GM19240 (cell line): ENCODE data around the gene SCO2.
"Not testable (repeated sequence)": the region's sequence is repeated elsewhere in the genome, so short reads cannot be mapped to it uniquely, and the experiment has no call there.

ENCODE experiments used
- DNase-seq: peaks from one replicate; pipeline ENCODE4 v3.0.0; 2011; ENCODE audit warnings: low spot score; ENCODE audit not compliant: insufficient read length

Gene SCO2

GRCh38 chr22:50521710-50522109, 3.7 kb downstream of the SCO2 start:
- DNase-seq = no peak

GRCh38 chr22:50520826-50521453, 4.5 kb downstream of the SCO2 start:
- no peak for DNase-seq

DNA sequence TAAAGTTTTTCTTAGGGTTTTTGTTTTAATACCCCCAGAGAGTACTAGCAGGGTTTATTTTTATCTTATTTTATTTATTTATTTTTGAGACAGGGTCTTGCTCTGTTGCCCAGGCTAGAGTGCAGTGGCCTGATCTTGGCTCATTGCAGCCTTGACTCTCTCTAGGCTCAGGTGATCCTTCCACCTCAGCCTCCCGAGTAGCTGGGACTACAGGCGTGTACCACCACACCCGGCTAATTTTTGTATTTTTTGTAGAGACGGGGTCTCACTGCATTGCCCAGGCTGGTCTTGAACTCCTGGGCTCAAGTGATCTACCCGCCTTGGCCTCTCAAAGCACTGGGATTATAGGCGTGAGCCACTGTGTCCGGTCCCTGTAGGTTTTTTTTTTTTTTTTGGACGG, 5.2 kb downstream of the SCO2 start:
- DNase-seq = not testable (repeated sequence)

DNA sequence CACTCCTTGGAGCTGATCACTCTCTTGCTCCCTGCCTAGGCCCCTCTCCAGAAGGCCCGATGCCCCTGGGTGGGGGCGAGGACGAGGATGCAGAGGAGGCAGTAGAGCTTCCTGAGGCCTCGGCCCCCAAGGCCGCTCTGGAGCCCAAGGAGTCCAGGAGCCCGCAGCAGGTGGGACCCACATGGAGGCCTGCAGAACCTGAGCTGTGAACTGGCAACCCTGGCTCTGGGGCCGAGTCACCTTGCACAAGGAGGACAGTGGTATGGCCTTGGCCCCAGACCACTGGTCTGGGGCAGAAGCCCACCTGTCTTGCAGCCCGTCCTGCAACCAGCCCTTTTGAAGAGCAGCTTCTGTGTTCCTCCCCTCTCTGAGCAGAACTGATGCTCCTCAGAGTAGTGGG, 6.2 kb downstream of the SCO2 start:
- DNase-seq = no peak

DNA sequence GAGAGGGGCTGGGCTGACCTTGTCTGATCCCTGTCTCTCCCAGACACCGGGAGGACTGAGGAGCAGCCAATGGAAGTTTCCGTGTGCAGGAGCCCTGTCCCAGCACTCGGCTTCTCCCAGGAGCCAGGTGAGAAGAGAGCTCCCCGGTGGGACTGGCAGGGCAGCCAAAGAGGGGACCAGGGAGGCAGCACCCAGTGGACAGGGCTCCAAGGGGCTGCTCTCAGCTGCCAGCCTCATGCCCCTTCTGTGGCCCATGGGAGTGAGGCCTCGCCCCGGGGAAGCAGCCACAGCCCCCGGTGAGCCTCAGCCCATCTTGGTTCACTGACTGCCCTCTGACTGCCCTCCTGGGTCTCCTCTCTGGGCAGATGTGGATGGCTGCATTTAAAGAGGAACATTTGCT, 6.8 kb downstream of the SCO2 start:
- DNase-seq = no peak

DNA sequence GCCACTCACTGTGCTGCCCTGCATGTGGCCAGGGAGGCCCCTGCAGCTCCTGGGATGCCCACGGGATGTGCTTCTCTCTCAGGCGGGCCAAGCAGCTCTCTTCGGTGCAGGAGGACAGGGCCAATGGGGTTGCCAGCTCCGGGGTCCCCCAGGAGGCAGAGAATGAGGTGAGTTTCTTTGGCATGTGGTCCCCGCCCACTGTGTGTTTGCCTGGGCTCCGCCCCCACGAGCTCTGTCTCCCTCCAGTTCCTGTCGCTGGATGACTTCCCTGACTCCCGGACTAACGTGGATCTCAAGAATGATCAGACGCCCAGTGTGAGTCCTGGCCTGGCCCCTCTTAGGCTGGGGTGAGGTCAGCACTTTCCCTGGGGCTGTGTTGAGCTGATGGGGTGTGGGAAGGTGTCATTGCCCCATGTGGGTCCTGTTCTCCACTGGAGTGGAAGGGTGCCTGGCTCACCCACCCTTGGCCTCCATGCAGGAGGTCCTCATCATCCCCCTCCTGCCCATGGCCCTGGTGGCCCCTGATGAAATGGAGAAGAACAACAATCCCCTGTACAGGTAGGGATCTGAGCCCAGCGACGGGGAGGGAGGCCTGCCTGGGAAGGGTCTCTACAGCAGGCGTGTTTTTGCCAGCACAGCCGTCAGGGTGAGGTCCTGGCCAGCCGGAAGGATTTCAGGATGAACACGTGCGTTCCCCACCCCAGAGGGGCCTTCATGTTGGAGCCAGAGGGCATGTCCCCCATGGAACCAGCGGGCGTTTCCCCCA, 7.7 kb downstream of the SCO2 start:
- no peak for DNase-seq

- DNase-seq = no peak
Measured at GRCh38 chr22:50516891-50517290, 8.5 kb downstream of the SCO2 start.

- no peak for DNase-seq
Measured at GRCh38 chr22:50516068-50516467, 9.3 kb downstream of the SCO2 start.

GRCh38 chr22:50513175-50513574, 12.2 kb downstream of the SCO2 start:
- DNase-seq = no peak

- no peak for DNase-seq
Measured at GRCh38 chr22:50508897-50509296, 16.5 kb downstream of the SCO2 start.

DNA sequence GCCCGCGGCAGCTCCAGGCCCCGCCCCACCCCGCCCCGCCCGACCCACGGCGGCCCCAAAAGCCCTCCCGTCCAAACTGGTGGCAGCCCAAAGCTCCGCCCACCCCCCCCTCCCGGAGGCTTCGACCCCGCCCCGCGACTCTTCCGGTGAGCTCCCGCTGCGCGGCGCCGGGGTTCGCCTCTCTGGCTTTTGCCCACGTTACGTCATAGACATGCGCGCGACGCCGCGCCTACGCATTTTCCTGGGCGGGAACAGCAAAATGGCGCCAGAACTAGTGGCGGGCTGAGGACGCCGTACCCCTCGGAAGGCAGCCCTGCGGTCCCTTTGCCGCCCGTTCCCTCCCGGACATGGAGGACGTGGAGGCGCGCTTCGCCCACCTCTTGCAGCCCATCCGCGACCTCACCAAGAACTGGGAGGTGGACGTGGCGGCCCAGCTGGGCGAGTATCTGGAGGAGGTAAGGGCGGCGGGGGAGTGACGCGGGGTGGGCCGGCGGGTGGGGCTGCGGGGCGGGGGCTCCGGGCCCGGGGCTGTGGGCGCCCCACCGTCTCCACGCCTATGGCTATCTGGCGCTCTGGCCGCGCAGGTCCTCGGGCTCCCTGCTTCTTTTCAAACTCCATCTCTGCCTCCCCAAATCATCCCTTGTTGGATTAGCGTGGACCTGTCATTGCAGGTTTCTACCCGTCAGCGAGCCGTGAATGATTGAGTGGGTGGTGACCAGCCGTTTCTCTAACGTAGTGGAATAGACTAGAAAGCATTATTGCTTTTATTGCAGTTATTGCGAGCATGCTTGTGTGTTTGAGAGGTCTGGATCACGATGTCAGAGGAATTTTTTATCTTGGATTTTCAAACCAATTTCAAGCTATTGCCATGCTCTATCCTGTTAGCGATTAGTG, 17.2 kb downstream of the SCO2 start, which contains the start of gene NCAPH2:
Gene NCAPH2, plus strand, starts transcription at position 234 of the 894 bp plus-strand sequence. Its CDS starts 114 bp downstream, at position 348.
- DNase-seq = peak; percentile 99

- DNase-seq = peak; percentile 98
Measured at GRCh38 chr22:50507421-50507990, 17.9 kb downstream of the SCO2 start, which contains the start of gene LMF2. Gene LMF2 (minus strand): TSS chr22:50507702. CDS start chr22:50507675, 27 bp downstream.

- no peak for DNase-seq
Measured at GRCh38 chr22:50506611-50507420, 18.6 kb downstream of the SCO2 start.

GRCh38 chr22:50505776-50506610, 19.4 kb downstream of the SCO2 start:
- DNase-seq = no peak

DNA sequence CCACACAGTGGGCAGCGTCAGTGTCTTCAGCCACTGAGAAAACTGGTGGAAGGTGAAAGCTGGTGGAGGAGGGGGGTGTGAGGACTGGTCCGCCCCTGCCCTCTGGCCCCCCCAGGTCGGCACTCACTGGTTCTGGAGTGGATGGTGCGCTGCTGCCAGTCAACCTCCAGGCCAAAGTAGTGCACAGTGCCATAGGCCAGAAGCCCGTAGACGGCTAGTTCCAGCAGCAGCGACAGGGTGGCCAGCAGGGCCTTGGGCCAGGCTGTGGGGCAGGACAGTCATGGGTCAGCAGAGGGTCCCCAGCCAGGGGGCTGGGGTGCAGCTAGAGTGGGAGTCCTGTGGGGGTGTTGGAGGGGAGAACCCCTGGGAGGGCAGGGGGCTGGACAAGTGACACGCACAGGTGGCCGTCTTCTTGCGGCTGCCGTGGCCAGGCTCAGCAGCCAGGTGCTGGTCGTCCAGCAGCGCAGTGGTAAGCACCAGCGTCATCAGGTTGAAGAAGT, 20.1 kb downstream of the SCO2 start:
- DNase-seq = no peak

DNA sequence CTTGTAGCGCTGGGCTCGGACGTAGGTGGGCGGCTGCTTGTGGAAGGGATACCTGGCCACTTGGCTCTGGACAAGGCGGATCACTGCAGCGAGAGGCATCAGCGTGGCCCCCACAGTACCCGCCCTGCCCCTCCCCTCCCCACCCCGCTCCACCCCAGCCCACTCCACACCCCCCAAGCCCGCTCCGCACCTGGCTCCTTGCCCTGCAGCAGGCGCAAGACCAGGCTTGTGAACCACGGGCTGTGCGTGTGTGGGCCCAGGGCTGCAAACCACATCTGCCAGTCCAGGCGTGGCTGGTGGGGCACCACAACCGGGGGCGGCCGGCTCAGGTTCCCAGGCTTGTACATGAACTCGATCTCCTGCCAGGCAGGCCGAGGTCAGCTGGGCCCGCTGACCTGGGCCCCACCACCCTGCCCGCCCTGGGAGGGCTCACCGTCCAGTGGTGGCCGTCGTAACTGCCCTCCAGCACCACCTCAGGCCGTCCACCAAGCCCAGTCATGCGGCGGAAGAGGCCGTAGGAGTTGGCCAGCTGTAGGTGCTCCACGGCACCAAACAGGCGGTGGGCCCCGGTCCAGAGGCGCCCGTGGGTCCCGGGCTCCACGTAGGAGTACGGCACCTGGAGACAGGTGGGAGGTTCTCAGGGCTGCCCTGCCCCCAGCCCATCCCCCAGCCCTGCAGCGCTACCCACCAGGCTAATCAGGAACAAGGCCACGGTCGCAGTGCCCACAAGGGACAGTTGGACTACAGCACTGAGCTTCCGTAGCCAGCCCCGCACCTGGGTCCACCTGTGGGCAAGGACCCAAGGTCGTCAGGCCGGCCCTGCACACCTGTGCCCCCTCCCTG, 20.8 kb downstream of the SCO2 start:
- DNase-seq = no peak

DNA sequence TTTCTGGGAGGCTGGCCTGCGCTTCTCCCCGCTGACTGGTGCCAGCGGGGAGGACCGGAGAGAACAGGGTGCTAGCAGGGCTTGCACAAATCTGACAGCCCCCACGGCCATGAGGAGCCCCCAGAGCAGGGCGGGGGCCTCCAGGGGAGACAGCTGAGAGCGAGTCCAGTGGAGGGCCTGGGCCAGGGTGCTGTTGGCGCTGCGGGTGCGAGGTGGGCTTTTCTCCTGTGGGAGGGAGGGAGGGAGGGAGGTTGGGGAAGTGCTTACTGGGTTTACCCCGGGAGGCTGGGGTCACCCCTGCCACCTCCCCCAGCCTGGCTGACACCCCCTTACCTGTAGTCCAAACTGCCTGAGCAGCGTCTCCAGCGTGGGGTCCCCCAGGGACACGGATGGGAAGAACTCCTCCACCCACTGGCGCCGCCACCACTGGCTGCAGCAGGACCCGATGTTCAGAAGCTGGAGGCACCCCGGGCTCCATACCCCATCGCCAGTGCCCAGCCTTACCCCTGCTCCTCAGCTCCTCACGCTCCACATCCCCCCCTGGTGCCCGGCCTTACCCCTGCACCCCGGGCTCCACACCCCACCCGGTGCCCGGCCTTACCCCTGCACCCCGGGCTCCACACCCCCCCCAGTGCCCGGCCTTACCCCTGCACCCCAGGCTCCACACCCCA, 21.8 kb downstream of the SCO2 start:
- no peak for DNase-seq
